Activated CD8-positive, alpha-beta memory T cell treated with anti-CD3 and anti-CD28 coated beads, Interleukin-2, amount 10 ng/mL, durations not matched to agents 7 days and 5 days (primary cell): Measurements from ENCODE around the gene METTL1. TPM values are rescaled to one million over a fixed set of nuclear protein-coding genes. Genes with fewer than 3 reads are reported as not detected.

ENCODE experiments used
- ATAC-seq: fragments of 150-1000 bp; cut with Tn5 transposase; one replicate; pipeline ENCODE4 v1.10.0; 2021; ENCODE audit warnings: moderate library complexity
- CTCF ChIA-PET: fragments of 350-600 bp; sonication (Branson Sonifier 250); formaldehyde crosslinking; loops from one replicate; lab custom pipeline; 2021; ENCODE audit warnings: antibody characterized with exemption; lab: Charles Lee
- DNase-seq: peaks from one replicate; pipeline ENCODE4 v3.0.0-alpha.2; 2020
- H3K27ac Mint-ChIP-seq: one replicate; pipeline ENCODE4 v1.8.0; 2021; ENCODE audit warnings: mild to moderate bottlenecking, mixed read lengths
- H3K27me3 Mint-ChIP-seq: one replicate; pipeline ENCODE4 v1.8.0; 2021; ENCODE audit warnings: mixed read lengths
- H3K36me3 Mint-ChIP-seq: one replicate; pipeline ENCODE4 v1.8.0; 2021; ENCODE audit warnings: mild to moderate bottlenecking, mixed read lengths
- H3K4me1 Mint-ChIP-seq: one replicate; pipeline ENCODE4 v1.8.0; 2021; ENCODE audit warnings: mixed read lengths
- H3K4me3 Mint-ChIP-seq: one replicate; pipeline ENCODE4 v1.8.0; 2021; ENCODE audit warnings: mild to moderate bottlenecking, moderate library complexity, mixed read lengths
- H3K9me3 Mint-ChIP-seq: one replicate; pipeline ENCODE4 v1.8.0; 2022; ENCODE audit warnings: low read depth, mixed read lengths
- total RNA-seq, 2 experiments: library from RNA; stranded (reverse); gene quantifications; one replicate each; pipeline ENCODE4 v1.2.3, GENCODE V29; 2021

METTL1 gene
- total RNA-seq, 2 experiments from 2014 or later, result 22.1 to 32.1 TPM

GRCh38 chr12:57772429-57773322 lies 771 bp upstream of the METTL1 start, which contains the start of gene EEF1AKMT3:
TSS of gene EEF1AKMT3 (plus strand) at chr12:57772614. CDS start at chr12:57772725, 111 bp downstream.
- H3K9me3 Mint-ChIP-seq, result no peaks in the 10 kb centered on the region
- H3K27ac Mint-ChIP-seq, result peak within 1 kb of the TSS; percentile 98
- H3K4me3 Mint-ChIP-seq, result peak within 1 kb of the TSS; percentile 99
- ATAC-seq, result peak; percentile 55
- peak; percentile 72 for DNase-seq
- H3K27me3 Mint-ChIP-seq, result no peaks in the 10 kb centered on the region
- H3K4me1 Mint-ChIP-seq, result peaks cover 26% of the 10 kb centered on the region
- CTCF ChIA-PET, result interaction anchor here (0.8 to 4.8 kb wide), 6 partner anchors 8 to 65 kb away, joined by 3 to 25 read pairs (median 6); partner anchors contain the start of gene TSFM
- H3K36me3 Mint-ChIP-seq, result peaks cover 10% of the 10 kb centered on the region

- peak; percentile 92 for DNase-seq
- no peaks in the 10 kb centered on the region for H3K9me3 Mint-ChIP-seq
- peak overlapping the region; percentile 99 for H3K4me3 Mint-ChIP-seq
- H3K27ac Mint-ChIP-seq, result peak overlapping the region; percentile 98
- H3K36me3 Mint-ChIP-seq, result peaks cover 10% of the 10 kb centered on the region
- CTCF ChIA-PET, result interaction anchor here (1.7 to 4.8 kb wide), 2 partner anchors 12 to 15 kb away, joined by 8 to 25 read pairs; partner anchors contain the start of gene TSFM
- peaks cover 30% of the 10 kb centered on the region for H3K4me1 Mint-ChIP-seq
- H3K27me3 Mint-ChIP-seq, result peaks cover 6% of the 10 kb centered on the region
- ATAC-seq, result peak; percentile 74
Observed at GRCh38 chr12:57771236-57771872, 551 bp downstream of the METTL1 start.

GRCh38 chr12:57770734-57771133 lies 1.2 kb downstream of the METTL1 start:
- H3K27ac Mint-ChIP-seq, result peak overlapping the region; percentile 55
- H3K9me3 Mint-ChIP-seq, result no peaks in the 10 kb centered on the region
- H3K27me3 Mint-ChIP-seq, result peaks cover 10% of the 10 kb centered on the region
- peaks cover 31% of the 10 kb centered on the region for H3K4me1 Mint-ChIP-seq
- ATAC-seq (no peak), DNase-seq (no peak)
- peaks cover 8% of the 10 kb centered on the region for H3K36me3 Mint-ChIP-seq
- CTCF ChIA-PET, result interaction anchor here (4.8 kb wide), 1 partner anchor 14 kb away, joined by 25 read pairs; no protein-coding TSS in a partner anchor
- H3K4me3 Mint-ChIP-seq, result peak overlapping the region; percentile 99

- CTCF ChIA-PET, result no interaction called here
- Mint-ChIP-seq H3K27me3 (peaks cover 15% of the 10 kb centered on the region), H3K27ac (no peak overlapping the region), H3K9me3 (no peaks in the 10 kb centered on the region), H3K36me3 (peaks cover 5% of the 10 kb centered on the region), H3K4me3 (peak overlapping the region; percentile 38), H3K4me1 (peaks cover 36% of the 10 kb centered on the region)
- DNase-seq, result no peak
- no peak for ATAC-seq
Observed at GRCh38 chr12:57769594-57769993, 2.3 kb downstream of the METTL1 start.

- Mint-ChIP-seq H3K4me1 (peaks cover 43% of the 10 kb centered on the region), H3K9me3 (no peaks in the 10 kb centered on the region), H3K27ac (no peak overlapping the region), H3K27me3 (peaks cover 15% of the 10 kb centered on the region), H3K36me3 (peaks cover 9% of the 10 kb centered on the region), H3K4me3 (no peak overlapping the region)
- ATAC-seq, result no peak
- CTCF ChIA-PET, result interaction anchor here (1.2 to 3.2 kb wide), 4 partner anchors 9 to 97 kb away, joined by 3 to 48 read pairs (median 8); partner anchors contain the start of gene MARCHF9
- no peak for DNase-seq
Observed at GRCh38 chr12:57767876-57768275, 4.0 kb downstream of the METTL1 start.

- Mint-ChIP-seq H3K4me1 (peaks cover 42% of the 10 kb centered on the region), H3K4me3 (no peak overlapping the region), H3K9me3 (no peaks in the 10 kb centered on the region), H3K27ac (no peak overlapping the region), H3K36me3 (peaks cover 13% of the 10 kb centered on the region), H3K27me3 (peaks cover 15% of the 10 kb centered on the region)
- DNase-seq (no peak), ATAC-seq (no peak)
- CTCF ChIA-PET, result interaction anchor here (1.2 to 3.2 kb wide), 4 partner anchors 8 to 98 kb away, joined by 3 to 48 read pairs (median 8); partner anchors contain the start of gene MARCHF9
Observed at GRCh38 chr12:57767305-57767698, 4.6 kb downstream of the METTL1 start.

GRCh38 chr12:57766464-57767304 lies 5.2 kb downstream of the METTL1 start, which contains the start of gene CYP27B1:
TSS of gene CYP27B1 (minus strand) at chr12:57767078. CDS start at chr12:57767041, 37 bp downstream.
- Mint-ChIP-seq H3K4me1 (peaks cover 39% of the 10 kb centered on the region), H3K36me3 (peaks cover 13% of the 10 kb centered on the region), H3K4me3 (peak within 1 kb of the TSS; percentile 80), H3K9me3 (no peaks in the 10 kb centered on the region), H3K27me3 (peaks cover 15% of the 10 kb centered on the region), H3K27ac (no peak within 1 kb of the TSS)
- CTCF ChIA-PET, result interaction anchor here (0.8 to 3.2 kb wide), 9 partner anchors 7 to 139 kb away, joined by 3 to 48 read pairs (median 3); partner anchors contain the start of gene MARCHF9
- DNase-seq (no peak), ATAC-seq (no peak)

- DNase-seq (no peak), ATAC-seq (peak; percentile 24)
- Mint-ChIP-seq H3K27ac (no peak overlapping the region), H3K36me3 (peaks cover 16% of the 10 kb centered on the region), H3K27me3 (peaks cover 15% of the 10 kb centered on the region), H3K4me3 (peak overlapping the region; percentile 80), H3K9me3 (no peaks in the 10 kb centered on the region), H3K4me1 (peaks cover 33% of the 10 kb centered on the region)
- CTCF ChIA-PET, result interaction anchor here (0.8 to 3.2 kb wide), 11 partner anchors 8 to 140 kb away, joined by 3 to 48 read pairs (median 4); partner anchors contain the start of gene MARCHF9
Observed at GRCh38 chr12:57765698-57766463, 6.0 kb downstream of the METTL1 start.

GRCh38 chr12:57765003-57765697 lies 6.8 kb downstream of the METTL1 start:
- DNase-seq, result peak; percentile 72
- CTCF ChIA-PET, result interaction anchor here (0.8 to 3.5 kb wide), 13 partner anchors 9 to 134 kb away, joined by 3 to 48 read pairs (median 5); partner anchors contain the start of genes MARCHF9 and TSFM
- peak; percentile 80 for ATAC-seq
- Mint-ChIP-seq H3K4me1 (peaks cover 28% of the 10 kb centered on the region), H3K4me3 (peak overlapping the region; percentile 80), H3K27ac (peak overlapping the region; percentile 69), H3K27me3 (peaks cover 15% of the 10 kb centered on the region), H3K9me3 (no peaks in the 10 kb centered on the region), H3K36me3 (peaks cover 16% of the 10 kb centered on the region)

- peak overlapping the region; percentile 69 for H3K27ac Mint-ChIP-seq
- H3K36me3 Mint-ChIP-seq, result peaks cover 11% of the 10 kb centered on the region
- H3K4me1 Mint-ChIP-seq, result peaks cover 23% of the 10 kb centered on the region
- CTCF ChIA-PET, result interaction anchor here (0.8 to 3.5 kb wide), 10 partner anchors 8 to 134 kb away, joined by 3 to 19 read pairs (median 5); partner anchors contain the start of genes MARCHF9 and TSFM
- H3K9me3 Mint-ChIP-seq, result no peaks in the 10 kb centered on the region
- ATAC-seq (peak; percentile 20), DNase-seq (no peak)
- H3K4me3 Mint-ChIP-seq, result peak overlapping the region; percentile 80
- H3K27me3 Mint-ChIP-seq, result peaks cover 15% of the 10 kb centered on the region
Observed at GRCh38 chr12:57764662-57765002, 7.3 kb downstream of the METTL1 start.
